Transverse colon (tissue), 4 donors: ENCODE results near the gene GPC6.

Experiments used
- CTCF ChIP-seq, 5 experiments: fragments of 200-600 bp in 3 of 5; fragments of 450-650 bp in 2 of 5; sonication (generic) in 3 of 5; IDR thresholded peaks; 1 replicate in 2 of 5; 2 replicates in 3 of 5; pipeline ENCODE4 v1.5.1; 2016 to 2017; ENCODE audit warnings: antibody characterized with exemption in 5 of 5, inconsistent platforms in 3 of 5, mild to moderate bottlenecking in 2 of 5, moderate library complexity in 1 of 5
- EP300 ChIP-seq: sonication (generic); formaldehyde crosslinking; IDR thresholded peaks from one replicate; pipeline ENCODE4 v1.6.1; 2017; ENCODE audit warnings: antibody characterized with exemption, low read depth
- POLR2A ChIP-seq: fragments of 450-650 bp; IDR thresholded peaks from one replicate; pipeline ENCODE4 v1.6.1; 2016; ENCODE audit warnings: antibody characterized with exemption, mild to moderate bottlenecking, moderate library complexity
- POLR2AphosphoS5 ChIP-seq, 3 donors: sonication (generic); formaldehyde crosslinking; IDR thresholded peaks; one replicate each; pipeline ENCODE4 v1.6.1; 2016; ENCODE audit warnings: antibody characterized with exemption in 3 of 3

GRCh38 chr13:93437081-93437480 lies 210.5 kb downstream of the GPC6 start:
- TF ChIP-seq CTCF (IDR thresholded peaks at IDR 0.05) (no peak), POLR2A (no peak), POLR2AphosphoS5 (IDR thresholded peaks at IDR 0.05) (no peak), EP300 (no peak)
